GM21447 (cell line): ENCODE measurements around the gene MRPS11.
"Not testable (repeated sequence)": the region's sequence is repeated elsewhere in the genome, so short reads cannot be mapped to it uniquely, and the experiment has no call there.

ENCODE experiments used
- ATAC-seq: cut with Tn5 transposase; IDR thresholded peaks from one replicate; pipeline ENCODE4 v1.9.1; 2021; ENCODE audit not compliant: unreplicated experiment

Gene MRPS11

GRCh38 chr15:88467073-88467934 lies at the start of gene MRPS11, which contains the start of gene MRPL46:
Gene MRPS11, plus strand, starts transcription at chr15:88467708. Its CDS starts 10 bp downstream, at chr15:88467718.
Gene MRPL46, minus strand, starts transcription at chr15:88467388. Its CDS starts 11 bp downstream, at chr15:88467377.
- ATAC-seq, result peak; percentile 92

- ATAC-seq, result no peak
Observed at GRCh38 chr15:88419830-88420229, 47.7 kb upstream of the MRPS11 start.

- no peak for ATAC-seq
Observed at GRCh38 chr15:88423331-88423730, 44.2 kb upstream of the MRPS11 start.

DNA sequence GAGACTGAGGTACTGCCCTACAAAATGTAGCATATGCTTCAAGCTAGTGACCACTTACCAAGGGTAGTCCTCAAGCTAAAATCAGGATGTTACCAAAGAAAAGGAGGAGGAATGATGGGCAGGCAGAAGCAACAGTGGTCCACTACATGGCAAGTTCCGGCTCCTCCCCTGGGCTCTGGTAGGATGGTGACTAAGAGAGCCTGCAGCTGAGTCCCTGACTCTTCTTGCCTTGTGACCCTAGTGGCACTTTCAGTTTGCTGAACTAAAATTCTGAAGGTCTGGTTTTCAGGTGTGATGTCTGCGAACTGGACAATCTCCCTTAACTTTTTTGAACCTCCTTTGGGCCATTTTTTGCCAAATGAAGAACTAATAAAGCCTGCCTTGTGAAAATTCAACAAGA lies 41.2 kb upstream of the MRPS11 start:
- ATAC-seq, result no peak

GRCh38 chr15:88428053-88428452 lies 39.5 kb upstream of the MRPS11 start:
- no peak for ATAC-seq

DNA sequence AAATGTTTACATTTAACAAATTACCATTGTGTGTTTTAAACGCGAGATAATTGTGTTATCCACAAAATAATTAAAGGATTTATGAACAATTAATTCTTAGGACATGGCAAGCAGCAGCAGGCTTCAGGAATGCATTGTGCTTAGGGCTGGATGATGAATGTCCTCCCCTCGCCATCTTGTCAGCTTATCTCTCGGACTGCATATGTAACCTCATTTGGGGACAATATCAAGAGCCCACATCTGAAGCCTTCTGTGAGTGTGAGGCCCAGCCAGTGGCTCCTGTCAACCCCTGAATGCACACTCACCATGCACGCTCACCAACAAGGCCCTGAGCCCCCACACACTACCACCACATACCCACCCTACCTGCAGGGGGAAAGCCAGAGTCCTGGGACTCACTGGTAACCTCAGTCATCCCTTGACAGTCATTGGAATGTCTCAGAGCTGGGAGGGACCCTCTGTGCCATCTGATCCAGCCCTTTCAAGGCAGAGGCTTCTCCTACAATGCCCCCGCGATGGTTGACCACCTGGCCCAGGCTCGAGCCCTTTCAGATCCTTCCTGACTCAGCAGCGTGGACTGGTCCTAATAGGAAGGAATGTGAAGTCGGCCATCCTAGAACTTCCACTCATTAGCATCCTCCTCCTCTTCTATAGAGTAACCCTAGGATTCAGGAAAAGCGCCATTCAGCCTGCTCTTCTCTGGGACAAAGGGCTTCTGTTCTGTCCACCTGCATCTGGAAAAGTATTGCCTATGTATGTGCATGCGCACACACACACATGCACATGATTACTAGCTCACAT lies 38.5 kb upstream of the MRPS11 start:
- no peak for ATAC-seq

DNA sequence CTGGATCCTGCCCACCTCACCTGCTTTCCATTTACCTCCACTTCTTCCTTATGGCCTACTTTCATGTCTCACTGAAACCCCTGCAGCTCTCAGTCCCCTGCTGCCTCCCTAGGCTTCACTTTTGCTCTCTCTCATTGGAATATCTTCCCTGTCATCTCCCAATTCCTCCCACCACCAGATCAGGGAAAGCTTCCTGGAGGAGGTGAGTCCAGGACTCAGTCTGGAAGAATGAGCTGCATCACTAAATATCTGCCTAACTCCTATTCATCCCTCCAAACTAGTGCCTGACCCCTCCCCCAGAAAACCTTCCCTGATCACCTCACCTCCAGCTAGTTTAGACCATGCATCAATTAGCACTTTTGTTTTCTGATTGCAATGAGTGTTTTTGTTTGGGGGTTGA lies 37.5 kb upstream of the MRPS11 start:
- ATAC-seq, result no peak

- no peak for ATAC-seq
Observed at GRCh38 chr15:88431441-88431840, 36.1 kb upstream of the MRPS11 start.

GRCh38 chr15:88433046-88433685 lies 34.3 kb upstream of the MRPS11 start:
- no peak for ATAC-seq

DNA sequence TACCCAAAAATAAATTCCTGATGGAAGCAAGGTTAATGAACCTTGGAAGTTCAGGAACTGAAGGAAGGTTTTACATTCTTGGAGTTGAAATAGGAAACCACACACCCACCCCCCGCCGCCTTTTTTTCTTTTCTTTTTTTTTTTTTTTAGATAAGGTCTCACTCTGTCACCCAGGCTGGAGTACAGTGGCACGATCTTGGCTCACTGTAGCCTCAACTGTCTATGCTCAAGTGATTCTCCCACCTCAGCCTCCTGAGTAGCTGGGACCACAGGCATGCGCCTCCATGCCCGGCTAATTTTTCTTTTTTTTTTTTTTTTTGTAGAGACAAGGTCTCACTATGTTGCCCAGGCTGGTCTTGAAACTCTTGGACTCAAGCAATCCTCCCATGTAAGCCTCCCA lies 33.4 kb upstream of the MRPS11 start:
- ATAC-seq, result not testable (repeated sequence)

DNA sequence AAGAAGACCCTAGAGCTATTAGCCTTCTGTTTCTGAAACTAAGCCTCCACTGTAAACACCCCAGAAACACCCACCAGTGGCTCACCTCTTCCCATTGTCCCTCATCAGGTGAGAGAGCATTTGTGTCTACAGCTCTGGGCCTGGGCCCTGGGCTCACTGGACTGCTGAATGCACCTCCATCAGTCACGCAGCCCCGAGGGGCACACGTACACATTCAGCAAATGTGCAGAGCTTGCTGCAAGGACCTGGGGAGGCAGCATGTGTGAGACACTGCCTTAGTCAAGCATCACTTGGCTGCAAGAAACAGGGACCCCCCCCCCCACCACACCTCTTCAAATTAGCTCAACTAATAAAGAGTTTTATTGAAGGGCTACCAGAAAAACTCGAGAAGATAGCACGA lies 29.3 kb upstream of the MRPS11 start:
- no peak for ATAC-seq

DNA sequence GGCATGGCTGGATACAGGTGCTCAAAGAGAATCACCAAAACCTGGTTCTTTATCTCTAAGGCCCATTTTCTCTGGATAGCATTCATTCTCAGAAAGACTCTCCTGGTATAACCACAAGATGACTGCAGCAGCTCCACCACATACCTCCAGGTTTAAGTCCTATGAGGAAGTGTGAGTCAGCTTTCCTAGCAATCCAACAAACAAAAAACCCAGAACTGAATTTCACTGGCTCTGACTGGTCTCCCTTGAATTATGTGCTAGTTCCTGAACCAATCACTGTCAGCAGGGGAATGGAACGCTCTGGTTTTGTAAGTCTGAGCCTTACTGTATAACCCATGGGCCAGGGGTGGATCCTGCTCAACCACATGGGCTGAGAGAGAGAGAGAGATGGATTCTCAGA lies 27.5 kb upstream of the MRPS11 start:
- ATAC-seq, result no peak

GRCh38 chr15:88441076-88441730 lies 26.3 kb upstream of the MRPS11 start:
- no peak for ATAC-seq

DNA sequence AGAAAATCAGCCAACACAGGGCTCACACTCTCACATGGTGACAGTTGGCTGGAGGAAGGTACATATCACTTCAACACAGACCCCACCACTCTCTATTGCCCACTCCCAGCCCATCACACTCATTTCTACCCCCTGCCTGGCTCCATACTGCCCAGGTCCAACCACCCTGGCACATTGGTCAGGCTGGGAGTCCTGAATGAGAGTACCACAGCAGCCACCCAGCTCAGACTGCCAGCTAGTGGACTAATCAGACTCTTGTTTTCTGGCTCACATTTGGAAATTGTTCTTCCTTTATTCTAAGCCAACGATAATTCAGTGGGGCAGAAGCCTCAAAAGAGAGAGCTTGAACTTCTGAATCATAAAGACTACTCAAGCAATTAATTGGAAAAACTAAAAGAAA lies 20.3 kb upstream of the MRPS11 start:
- ATAC-seq, result no peak

DNA sequence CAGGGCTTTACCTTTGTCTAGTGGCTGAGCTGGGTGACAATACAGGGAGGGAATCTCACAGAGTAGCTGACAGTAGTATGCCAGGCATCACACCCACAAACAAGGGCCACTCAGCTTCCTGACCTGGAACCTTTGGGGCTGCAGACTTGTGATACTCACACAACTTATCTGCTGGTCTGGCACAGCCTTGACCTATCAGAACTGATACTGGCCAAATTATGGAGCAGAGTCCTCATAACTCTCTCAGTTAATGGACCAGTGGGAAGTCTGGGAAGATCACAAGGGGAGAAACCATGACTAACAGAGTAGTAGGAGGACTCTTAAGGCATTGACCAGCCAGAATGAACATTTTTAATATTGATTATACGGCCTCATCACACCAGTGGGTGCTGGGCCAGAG lies 19.8 kb upstream of the MRPS11 start:
- no peak for ATAC-seq

DNA sequence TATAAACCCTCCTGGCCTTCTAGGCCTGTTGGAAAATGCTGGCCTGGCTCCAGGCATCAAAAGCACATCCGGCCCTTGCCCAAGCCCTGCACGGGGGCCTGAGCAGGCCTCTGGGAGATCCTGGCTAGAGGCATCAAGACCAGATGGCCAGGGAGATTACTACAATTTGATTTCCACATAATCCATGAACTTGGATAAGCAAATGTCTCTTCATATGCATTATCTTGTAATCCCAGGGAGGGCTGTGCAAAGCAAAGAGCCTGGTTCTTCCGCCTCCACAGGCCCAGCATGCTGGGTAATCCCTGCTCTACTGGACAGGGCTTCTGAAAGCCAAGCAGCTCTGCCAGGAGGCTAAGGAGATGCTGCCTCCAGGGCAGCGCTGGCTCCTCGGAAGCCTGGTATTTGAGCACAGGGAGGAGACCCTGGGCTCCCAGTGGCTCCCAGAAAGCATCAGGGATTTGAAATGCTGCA lies 18.5 kb upstream of the MRPS11 start:
- ATAC-seq, result no peak

DNA sequence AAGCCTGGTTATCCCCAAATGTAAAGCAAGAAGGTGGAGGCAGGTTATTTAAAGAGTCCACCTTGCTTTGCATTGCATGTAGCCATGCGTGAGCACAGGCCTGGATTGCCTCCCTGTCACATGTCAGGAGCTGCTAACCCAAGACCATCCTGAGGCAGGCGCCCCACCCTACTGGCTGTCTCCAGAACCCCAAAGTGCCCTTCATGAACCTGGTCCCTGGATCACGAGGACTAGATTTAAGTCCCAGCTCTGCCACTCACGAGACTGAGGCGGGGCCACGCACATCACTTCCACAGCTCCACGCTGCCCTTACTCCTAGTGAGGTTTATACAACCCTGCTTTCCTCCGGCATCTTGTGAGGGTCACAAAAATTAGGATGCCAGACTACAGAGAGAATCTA lies 17.9 kb upstream of the MRPS11 start:
- ATAC-seq, result no peak

DNA sequence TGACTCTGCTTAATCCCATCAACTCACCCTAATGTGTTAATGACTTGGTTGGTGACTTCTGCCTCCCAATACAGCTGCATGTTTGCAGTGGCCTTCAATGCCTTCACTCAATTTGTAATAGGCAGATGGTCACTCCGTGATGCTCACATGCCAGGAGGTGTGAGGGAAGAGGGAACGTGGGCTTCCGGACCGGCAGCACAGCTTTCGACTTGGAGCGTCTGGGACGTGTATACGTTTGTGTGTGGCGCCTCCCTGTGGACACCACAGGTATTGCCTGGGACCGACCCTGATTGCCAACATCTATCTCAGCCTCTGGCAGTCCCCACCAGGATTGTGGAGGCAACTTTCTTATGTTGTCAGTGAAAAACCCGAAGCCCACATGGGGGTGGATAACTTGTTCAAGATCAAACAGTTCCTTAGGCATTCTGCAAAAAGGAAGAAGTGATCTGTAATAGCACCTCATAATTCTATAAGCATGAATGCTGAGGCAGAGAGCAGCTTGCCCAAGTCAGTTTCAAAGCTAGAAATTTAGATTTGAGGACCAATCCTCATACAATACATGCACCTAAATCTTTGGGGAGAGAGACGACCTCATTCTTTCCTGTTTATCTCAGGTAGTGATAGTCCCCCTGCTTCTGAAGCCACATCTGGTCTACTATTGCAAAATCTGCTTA lies 17.2 kb upstream of the MRPS11 start:
- ATAC-seq, result peak; percentile 56

GRCh38 chr15:88453651-88454050 lies 13.9 kb upstream of the MRPS11 start:
- no peak for ATAC-seq

GRCh38 chr15:88454236-88454635 lies 13.3 kb upstream of the MRPS11 start:
- no peak for ATAC-seq
